ENCODE results near the gene HSF2BP.
"Not testable (repeated sequence)": the region's sequence is repeated elsewhere in the genome, so short reads cannot be mapped to it uniquely, and the experiment has no call there.

The HSF2BP gene

GRCh38 chr21:43686811-43687565 is 27.7 kb upstream of the HSF2BP start:
- TF ChIP-seq CTCF (conservative IDR thresholded peaks at IDR 0.05; ENCODE audit: low read length) = no peak
- no peak for DNase-seq (ENCODE audit: low read depth)
- no peak overlapping the region for H3K4me3 ChIP-seq (ENCODE audit: low read length)

GRCh38 chr21:43684424-43684823 is 25.1 kb upstream of the HSF2BP start:
- H3K4me3 ChIP-seq (ENCODE audit: low read length) = no peak overlapping the region
- no peak for TF ChIP-seq CTCF (conservative IDR thresholded peaks at IDR 0.05; ENCODE audit: low read length)
- no peak for DNase-seq (ENCODE audit: low read depth)

GRCh38 chr21:43681650-43682049 is 22.4 kb upstream of the HSF2BP start:
- no peak overlapping the region for H3K4me3 ChIP-seq (ENCODE audit: low read length)
- DNase-seq (ENCODE audit: low read depth) = no peak
- no peak for TF ChIP-seq CTCF (conservative IDR thresholded peaks at IDR 0.05; ENCODE audit: low read length)

GRCh38 chr21:43680421-43680820 is 21.1 kb upstream of the HSF2BP start:
- H3K4me3 ChIP-seq (ENCODE audit: low read length); DNase-seq (ENCODE audit: low read depth): not testable (repeated sequence)

GRCh38 chr21:43679951-43680350 is 20.7 kb upstream of the HSF2BP start:
- DNase-seq (ENCODE audit: low read depth) = no peak
- no peak for TF ChIP-seq CTCF (conservative IDR thresholded peaks at IDR 0.05; ENCODE audit: low read length)
- H3K4me3 ChIP-seq (ENCODE audit: low read length) = no peak overlapping the region

- DNase-seq (ENCODE audit: low read depth) = no peak
- TF ChIP-seq CTCF (conservative IDR thresholded peaks at IDR 0.05; ENCODE audit: low read length) = no peak
- no peak overlapping the region for H3K4me3 ChIP-seq (ENCODE audit: low read length)
Observed at GRCh38 chr21:43676391-43676790, 17.1 kb upstream of the HSF2BP start.

- no peak for TF ChIP-seq CTCF (conservative IDR thresholded peaks at IDR 0.05; ENCODE audit: low read length)
- DNase-seq (ENCODE audit: low read depth) = no peak
- H3K4me3 ChIP-seq (ENCODE audit: low read length) = no peak overlapping the region
Observed at GRCh38 chr21:43675871-43676270, 16.6 kb upstream of the HSF2BP start.
